Inferior parietal cortex (tissue), 1 donor: ENCODE measurements around the gene LAMP1.
"Not testable (repeated sequence)": the region's sequence is repeated elsewhere in the genome, so short reads cannot be mapped to it uniquely, and the experiment has no call there.

Experiments used
- DNase-seq: peaks from one replicate; pipeline ENCODE4 v3.0.0-alpha.2; 2016; ENCODE audit errors: extremely low spot score

The LAMP1 gene

GRCh38 chr13:113327391-113327765, 30.3 kb downstream of the LAMP1 start:
- no peak for DNase-seq

- no peak for DNase-seq
Observed at GRCh38 chr13:113327766-113328471, 30.9 kb downstream of the LAMP1 start.

- DNase-seq = no peak
Observed at GRCh38 chr13:113328851-113329250, 31.8 kb downstream of the LAMP1 start.

DNA sequence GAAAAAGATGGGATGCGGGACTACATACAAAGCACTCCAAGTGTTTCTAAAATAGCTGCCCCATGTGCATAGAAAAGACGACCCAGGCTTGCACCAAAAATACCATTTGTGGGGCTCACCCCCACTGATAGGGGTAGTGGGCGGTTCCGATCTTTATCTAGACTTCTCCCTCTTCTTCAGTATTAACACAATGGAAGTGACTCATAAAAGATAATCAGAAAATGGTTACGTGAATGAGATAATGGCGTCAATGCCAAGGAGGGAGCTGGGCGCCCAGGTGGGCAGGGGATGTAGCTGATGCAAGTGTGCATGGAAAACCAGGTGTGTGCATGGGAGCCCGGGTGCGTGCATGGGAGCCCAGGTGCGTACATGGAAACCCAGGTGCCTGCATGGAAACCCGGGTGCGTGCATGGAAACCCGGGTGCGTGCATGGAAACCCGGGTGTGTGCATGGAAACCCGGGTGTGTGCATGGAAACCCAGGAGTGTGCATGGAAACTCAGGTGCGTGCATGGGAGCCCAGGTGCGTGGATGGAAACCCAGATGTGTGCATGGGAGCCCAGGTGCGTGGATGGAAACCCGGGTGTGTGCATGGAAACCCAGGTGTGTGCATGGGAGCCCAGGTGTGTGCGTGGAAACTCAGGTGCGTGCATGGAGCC, 32.7 kb downstream of the LAMP1 start:
- no peak for DNase-seq

DNA sequence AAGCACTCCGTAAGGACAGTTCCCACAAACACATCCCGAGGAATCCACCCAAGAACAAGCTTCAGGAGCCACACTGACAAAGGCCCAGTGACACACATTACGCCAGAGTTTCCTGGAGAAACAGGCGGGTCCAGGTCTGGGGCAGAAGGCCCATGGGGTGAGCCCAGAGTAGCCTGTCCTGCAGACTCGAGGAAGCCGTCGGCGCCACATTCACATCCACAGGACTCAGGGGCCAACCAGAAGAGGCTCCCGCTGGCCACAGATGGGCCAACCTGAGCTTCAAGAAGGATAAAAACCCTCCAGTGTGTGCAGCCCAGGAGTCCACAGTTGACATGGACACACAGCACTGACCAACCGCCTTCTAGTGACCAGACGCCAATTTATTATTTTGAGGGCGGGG, 35.6 kb downstream of the LAMP1 start:
- no peak for DNase-seq

DNA sequence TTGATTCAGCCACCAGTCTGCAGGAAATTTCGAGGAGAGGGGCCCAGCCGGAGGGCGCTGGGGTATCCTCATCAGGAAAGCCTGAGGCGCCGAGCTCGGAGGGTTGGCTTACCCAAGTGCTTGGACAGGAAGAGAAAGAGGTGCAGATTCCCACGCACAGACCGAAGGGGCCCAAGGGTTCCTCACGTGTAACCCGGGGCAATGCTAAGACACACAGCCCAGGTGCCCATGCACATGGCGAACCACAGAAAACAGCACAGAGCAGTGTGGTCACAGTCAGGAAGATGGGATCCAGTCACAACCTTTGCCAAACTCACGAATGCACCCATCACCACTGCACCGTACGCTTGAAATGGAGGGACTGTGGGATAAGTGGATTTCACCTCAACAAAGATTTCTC, 36.0 kb downstream of the LAMP1 start:
- DNase-seq = no peak

- DNase-seq = no peak
Observed at GRCh38 chr13:113337556-113337955, 40.5 kb downstream of the LAMP1 start.

- DNase-seq = no peak
Observed at GRCh38 chr13:113337976-113338375, 40.9 kb downstream of the LAMP1 start.

DNA sequence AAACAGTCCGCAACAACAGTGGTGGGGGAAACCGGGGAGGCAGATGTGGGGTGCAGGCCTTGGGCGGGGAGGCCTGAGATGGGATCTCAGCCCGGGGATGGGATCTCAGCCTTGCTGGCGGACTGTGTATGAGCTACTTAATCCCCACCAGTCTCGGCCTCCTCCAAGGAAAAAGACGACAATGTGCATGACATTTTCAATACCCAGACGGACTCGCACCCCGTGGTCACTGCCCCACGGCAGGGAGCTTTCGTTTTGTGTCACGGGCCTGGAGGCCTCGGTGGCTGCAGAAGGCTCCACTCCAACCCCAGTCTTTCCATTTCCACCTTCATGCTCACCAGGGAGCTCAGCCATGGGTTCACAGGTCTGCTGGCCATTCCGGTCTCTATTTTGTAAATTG, 41.4 kb downstream of the LAMP1 start:
- DNase-seq = no peak

- DNase-seq = no peak
Observed at GRCh38 chr13:113342820-113343691, 46.0 kb downstream of the LAMP1 start.

DNA sequence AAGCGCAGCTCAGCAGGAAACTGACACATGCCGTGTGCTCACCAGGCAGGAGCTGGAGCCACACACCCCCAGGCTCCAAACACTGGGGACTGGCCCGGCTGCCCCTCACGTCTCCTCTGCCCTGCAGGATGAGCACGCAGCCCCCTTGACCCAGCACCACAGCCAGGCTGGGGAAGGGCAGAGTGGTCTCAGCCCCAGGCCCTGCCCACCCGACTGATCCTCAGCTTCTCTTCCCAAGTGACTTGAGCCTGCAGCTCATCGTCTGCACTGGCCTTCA, 46.6 kb downstream of the LAMP1 start:
- no peak for DNase-seq

DNA sequence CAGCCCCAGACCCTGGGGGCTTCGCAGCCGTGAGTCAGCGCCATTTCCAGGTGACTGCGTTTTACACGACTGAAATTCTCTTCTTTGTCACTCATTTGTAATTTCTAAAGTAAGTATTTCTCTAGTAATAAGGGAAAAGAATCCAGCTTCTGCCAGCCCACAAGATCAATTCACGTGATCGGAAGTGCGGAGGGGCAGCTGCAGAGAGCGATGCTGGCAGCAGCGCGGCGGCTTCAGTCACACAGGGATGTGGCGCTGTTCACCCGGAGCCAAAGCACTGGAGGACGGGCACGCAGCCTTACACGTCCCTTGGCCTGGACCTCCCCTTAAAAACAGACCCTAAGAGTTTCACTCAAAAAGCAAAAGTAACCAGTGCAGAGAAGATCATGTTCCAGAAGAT, 48.4 kb downstream of the LAMP1 start:
- DNase-seq = no peak

DNA sequence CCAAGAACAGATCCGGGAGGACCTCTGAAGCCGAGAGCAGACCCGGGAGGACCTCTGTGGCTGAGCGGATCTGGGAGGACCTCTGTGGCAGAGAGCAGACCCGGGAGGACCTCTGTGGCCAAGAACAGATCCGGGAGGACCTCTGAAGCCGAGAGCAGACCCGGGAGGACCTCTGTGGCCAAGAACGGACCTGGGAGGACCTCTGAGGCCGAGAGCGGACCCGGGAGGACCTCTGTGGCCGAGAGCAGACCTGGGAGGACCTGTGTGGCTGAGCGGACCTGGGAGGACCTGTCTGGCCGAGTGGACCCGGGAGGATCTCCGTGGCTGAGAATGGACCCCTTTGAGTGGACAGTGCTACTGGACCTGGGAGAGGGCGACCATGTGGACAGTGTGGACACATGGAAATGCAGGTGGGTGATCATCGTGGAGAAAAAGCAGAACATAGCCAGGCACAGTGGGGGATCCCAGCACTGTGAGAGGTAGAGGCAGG, 50.7 kb downstream of the LAMP1 start:
- DNase-seq = not testable (repeated sequence)

DNA sequence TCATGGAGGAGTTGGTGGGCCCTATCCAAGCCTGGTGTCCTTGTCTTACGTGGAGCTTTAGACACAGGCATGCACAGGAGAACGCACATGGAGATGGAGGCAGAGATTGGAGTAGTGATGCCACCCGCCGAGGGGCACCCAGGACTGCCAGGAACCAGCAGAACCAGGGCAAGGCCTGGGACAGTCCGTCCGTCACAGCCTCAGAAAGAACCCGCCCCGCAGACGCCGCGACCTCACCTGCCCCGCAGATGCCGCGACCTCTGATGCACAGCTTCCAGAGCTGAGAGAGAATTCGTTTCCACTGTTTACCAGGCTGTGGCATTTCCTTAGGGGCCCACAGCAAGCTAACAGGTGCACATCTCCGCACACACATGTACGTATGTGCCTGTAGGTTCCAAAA, 51.6 kb downstream of the LAMP1 start:
- DNase-seq = no peak

DNA sequence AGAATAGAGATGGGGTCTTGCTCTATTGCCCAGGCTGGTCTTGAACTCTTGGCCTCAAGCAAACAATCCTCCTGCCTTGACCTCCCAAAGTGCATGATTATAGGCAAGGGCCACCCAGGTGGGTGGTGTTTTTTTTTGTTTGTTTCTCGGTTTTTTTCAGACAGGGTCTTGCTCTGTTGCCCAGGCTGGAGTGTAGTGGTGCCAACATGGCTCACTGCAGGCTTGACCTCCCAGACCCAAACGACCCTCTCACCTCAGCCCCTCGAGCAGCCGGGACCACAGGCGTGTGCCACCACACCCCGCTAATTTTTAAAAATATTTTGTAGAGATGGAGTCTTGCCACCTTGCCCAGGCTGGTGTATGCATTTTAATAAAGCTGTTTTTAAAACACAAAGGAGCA, 52.0 kb downstream of the LAMP1 start:
- DNase-seq = no peak

DNA sequence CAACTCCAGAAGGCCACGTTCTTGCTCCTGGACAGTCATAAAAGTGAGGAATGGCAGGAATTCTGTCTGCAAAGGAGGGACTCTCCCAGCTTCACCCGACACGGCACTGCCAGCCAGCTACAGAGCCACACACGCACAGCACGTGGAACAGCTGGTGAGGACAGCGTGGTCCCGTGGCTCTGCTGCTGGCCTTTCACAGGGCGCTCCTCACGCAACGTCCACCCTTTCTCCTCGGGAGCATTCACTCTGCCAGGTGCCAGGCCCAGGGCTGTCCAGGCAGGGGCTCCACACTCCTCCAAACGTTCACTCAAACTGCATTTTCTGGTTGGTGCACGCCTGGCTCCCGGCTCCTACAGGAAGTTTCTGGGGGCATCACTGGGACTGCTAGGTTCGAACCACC, 52.5 kb downstream of the LAMP1 start:
- no peak for DNase-seq

- DNase-seq = no peak
Observed at GRCh38 chr13:113350065-113350937, 53.3 kb downstream of the LAMP1 start.

GRCh38 chr13:113350938-113351335, 53.9 kb downstream of the LAMP1 start:
- DNase-seq = no peak

- DNase-seq = no peak
Observed at GRCh38 chr13:113351514-113352026, 54.5 kb downstream of the LAMP1 start.

- no peak for DNase-seq
Observed at GRCh38 chr13:113353254-113353653, 56.2 kb downstream of the LAMP1 start.

DNA sequence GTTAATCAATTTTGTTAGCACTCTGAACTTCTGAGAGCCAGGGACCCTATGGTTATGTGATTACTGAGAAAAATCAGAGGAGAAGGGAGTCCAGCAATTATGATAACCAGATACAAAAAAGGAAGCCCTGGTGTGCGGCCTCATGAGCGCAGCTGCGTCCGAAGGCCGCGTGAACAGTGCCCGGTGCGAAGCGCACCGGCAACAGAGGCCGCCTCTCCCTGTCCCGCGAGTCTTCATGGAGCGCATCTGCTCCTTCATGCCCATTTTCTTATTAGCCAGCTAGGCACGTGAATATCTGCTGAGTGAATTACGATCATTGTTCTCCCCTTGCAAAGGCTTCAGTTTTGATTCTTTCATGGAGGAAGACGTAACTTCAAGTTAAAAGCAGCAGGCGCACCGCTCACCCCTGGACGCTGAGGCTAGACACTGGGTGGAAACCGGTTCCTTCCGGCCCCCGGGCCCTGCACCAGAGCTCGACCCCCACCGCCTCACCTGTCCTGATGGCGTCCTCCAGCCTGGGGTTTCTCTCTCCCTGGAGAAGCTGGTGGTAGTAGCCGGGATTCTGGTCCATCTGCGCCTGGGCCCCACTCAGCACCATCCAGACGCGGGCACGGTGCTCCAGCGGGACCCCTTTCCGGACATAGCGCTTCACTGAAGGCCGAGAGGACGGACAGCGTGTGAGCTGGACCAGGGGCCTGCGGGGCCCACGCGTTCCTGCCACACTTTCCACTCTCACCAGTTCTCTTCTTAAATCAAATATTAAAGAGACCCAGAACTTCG, 58.0 kb downstream of the LAMP1 start:
- DNase-seq = no peak
